GM19351 (cell line): ENCODE data around the gene RABEP2.
"Not testable (repeated sequence)": the region's sequence is repeated elsewhere in the genome, so short reads cannot be mapped to it uniquely, and the experiment has no call there.

Experiments
- ATAC-seq: cut with Tn5 transposase; IDR thresholded peaks from one replicate; pipeline ENCODE4 v1.9.1; 2021; ENCODE audit warnings: mild to moderate bottlenecking, moderate library complexity; ENCODE audit not compliant: unreplicated experiment

RABEP2 gene

GRCh38 chr16:28879841-28880588 is 45.0 kb downstream of the RABEP2 start:
- peak; percentile 87 for ATAC-seq

GRCh38 chr16:28879261-28879840 is 45.7 kb downstream of the RABEP2 start:
- ATAC-seq, result peak; percentile 26

- no peak for ATAC-seq
Measured at GRCh38 chr16:28878083-28878926, 46.7 kb downstream of the RABEP2 start, which contains the start of gene ATP2A1. TSS of gene ATP2A1 (plus strand) at chr16:28878488. CDS start at chr16:28878672, 184 bp downstream.

GRCh38 chr16:28877655-28878000 is 47.4 kb downstream of the RABEP2 start:
- no peak for ATAC-seq

GRCh38 chr16:28876973-28877654 is 47.9 kb downstream of the RABEP2 start:
- ATAC-seq, result no peak

GRCh38 chr16:28876019-28876659 is 48.9 kb downstream of the RABEP2 start:
- no peak for ATAC-seq

- ATAC-seq, result no peak
Measured at GRCh38 chr16:28875134-28876018, 49.7 kb downstream of the RABEP2 start.

GRCh38 chr16:28874406-28874805 is 50.6 kb downstream of the RABEP2 start:
- ATAC-seq, result no peak

- ATAC-seq, result no peak
Measured at GRCh38 chr16:28873543-28874201, 51.4 kb downstream of the RABEP2 start.

- no peak for ATAC-seq
Measured at GRCh38 chr16:28872952-28873351, 52.1 kb downstream of the RABEP2 start.

GRCh38 chr16:28869201-28869600 is 55.8 kb downstream of the RABEP2 start:
- no peak for ATAC-seq

- ATAC-seq, result not testable (repeated sequence)
Measured at GRCh38 chr16:28867646-28868045, 57.4 kb downstream of the RABEP2 start.

- ATAC-seq, result no peak
Measured at GRCh38 chr16:28867241-28867640, 57.8 kb downstream of the RABEP2 start.

GRCh38 chr16:28866454-28866804 is 58.6 kb downstream of the RABEP2 start:
- ATAC-seq, result no peak

- ATAC-seq, result no peak
Measured at GRCh38 chr16:28865722-28866453, 59.1 kb downstream of the RABEP2 start.

- ATAC-seq, result no peak
Measured at GRCh38 chr16:28865001-28865688, 59.9 kb downstream of the RABEP2 start.

- no peak for ATAC-seq
Measured at GRCh38 chr16:28863929-28864793, 60.9 kb downstream of the RABEP2 start.
